Esophagus muscularis mucosa (tissue), 3 donors: ENCODE data around the gene AFMID.

Experiments used
- POLR2A ChIP-seq: fragments of 450-650 bp; IDR thresholded peaks from one replicate; pipeline ENCODE4 v1.6.1; 2017; ENCODE audit warnings: antibody characterized with exemption, moderate library complexity, mild to moderate bottlenecking, low read depth
- POLR2AphosphoS5 ChIP-seq, 2 donors: sonication (generic); formaldehyde crosslinking; IDR thresholded peaks; one replicate each; pipeline ENCODE4 v1.6.1; 2017; ENCODE audit warnings: antibody characterized with exemption in 2 of 2
- TF ChIP-seq, protein P1 (sequence below), 3 experiments: fragments of 200-600 bp in 2 of 3; fragments of 450-650 bp in 1 of 3; sonication (generic) in 2 of 3; IDR thresholded peaks; one replicate each; pipeline ENCODE4 v1.5.1; 2017 to 2019; ENCODE audit warnings: antibody characterized with exemption in 3 of 3, mild to moderate bottlenecking in 2 of 3, moderate library complexity in 1 of 3

DNA sequence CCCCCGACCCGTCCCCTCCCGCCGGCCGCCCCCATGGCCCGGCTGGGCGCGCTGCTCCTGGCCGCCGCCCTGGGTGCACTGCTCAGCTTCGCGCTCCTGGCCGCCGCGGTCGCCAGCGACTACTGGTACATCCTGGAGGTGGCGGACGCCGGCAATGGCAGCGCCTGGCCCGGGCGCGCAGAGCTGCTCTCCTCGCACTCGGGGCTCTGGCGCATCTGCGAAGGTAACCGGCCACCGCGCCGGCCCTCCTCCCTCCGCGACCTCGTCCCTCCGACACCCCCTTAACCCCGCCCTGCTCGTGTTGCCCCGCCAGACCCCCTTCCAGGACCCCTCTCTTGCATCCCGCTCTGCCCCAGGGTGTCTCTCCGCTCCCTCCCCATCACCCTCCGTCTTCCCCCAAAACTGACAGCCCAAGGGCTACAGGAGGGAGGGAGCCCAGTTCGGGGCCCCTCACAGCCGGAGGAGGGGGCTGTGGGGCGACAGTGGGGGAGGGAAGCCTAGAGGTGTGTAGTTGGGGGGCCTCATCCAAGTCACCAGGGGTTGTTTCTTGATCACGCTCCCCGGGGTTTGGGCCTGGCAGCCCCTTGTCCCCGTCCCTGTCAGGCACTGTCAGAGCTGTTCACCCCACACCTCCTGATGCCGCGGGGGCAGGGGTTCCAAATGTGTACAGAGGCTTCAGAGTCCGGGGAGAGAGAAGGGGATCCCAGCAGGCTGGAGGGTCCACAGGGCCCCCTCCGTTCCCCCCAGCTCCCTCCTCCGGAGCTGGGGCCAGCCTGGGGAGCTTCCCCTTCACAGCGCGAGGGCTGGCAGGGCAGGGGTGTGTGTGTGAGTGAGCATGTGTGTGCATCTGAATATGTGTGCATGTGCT lies 45.1 kb downstream of the AFMID start:
- TF ChIP-seq, protein P1, sequence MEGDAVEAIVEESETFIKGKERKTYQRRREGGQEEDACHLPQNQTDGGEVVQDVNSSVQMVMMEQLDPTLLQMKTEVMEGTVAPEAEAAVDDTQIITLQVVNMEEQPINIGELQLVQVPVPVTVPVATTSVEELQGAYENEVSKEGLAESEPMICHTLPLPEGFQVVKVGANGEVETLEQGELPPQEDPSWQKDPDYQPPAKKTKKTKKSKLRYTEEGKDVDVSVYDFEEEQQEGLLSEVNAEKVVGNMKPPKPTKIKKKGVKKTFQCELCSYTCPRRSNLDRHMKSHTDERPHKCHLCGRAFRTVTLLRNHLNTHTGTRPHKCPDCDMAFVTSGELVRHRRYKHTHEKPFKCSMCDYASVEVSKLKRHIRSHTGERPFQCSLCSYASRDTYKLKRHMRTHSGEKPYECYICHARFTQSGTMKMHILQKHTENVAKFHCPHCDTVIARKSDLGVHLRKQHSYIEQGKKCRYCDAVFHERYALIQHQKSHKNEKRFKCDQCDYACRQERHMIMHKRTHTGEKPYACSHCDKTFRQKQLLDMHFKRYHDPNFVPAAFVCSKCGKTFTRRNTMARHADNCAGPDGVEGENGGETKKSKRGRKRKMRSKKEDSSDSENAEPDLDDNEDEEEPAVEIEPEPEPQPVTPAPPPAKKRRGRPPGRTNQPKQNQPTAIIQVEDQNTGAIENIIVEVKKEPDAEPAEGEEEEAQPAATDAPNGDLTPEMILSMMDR (IDR thresholded peaks at IDR 0.05): no peak
- no peak for TF ChIP-seq POLR2A
- no peak for TF ChIP-seq POLR2AphosphoS5 (IDR thresholded peaks at IDR 0.05)
